Adrenal gland (tissue), 12 donors: ENCODE results near the gene CCL16. TPM values are rescaled to one million over a fixed set of nuclear protein-coding genes. Genes with fewer than 3 reads are reported as not detected.
A peak's percentile ranks its signal among the peaks of the same experiment; 100 is the strongest.

ENCODE experiments used
- DNase-seq, 7 donors: peaks; one replicate each; pipeline ENCODE4 v3.0.0-alpha.2; 2019 to 2020
- H3K27ac ChIP-seq, 5 donors: fragments of 200-600 bp; sonication (generic) in 4 of 5; 1 replicate in 3 of 5; 2 replicates in 2 of 5; pipeline versions ENCODE4 v1.5.1 to v1.8.0; 2016 to 2020; ENCODE audit warnings: mild to moderate bottlenecking in 1 of 5
- H3K27me3 ChIP-seq: fragments of 200-600 bp; 2 replicates; pipeline ENCODE4 v1.8.0; 2021
- H3K36me3 ChIP-seq, 2 donors: fragments of 200-600 bp; replicated peaks in 1 of 2; 1 replicate in 1 of 2; 2 replicates in 1 of 2; pipeline versions ENCODE4 v1.5.1 to v1.8.0; 2018 to 2022
- H3K4me1 ChIP-seq, 2 donors: fragments of 200-600 bp; replicated peaks in 1 of 2; 1 replicate in 1 of 2; 2 replicates in 1 of 2; pipeline versions ENCODE4 v1.5.1 to v1.8.0; 2018 to 2021
- H3K4me3 ChIP-seq, 4 donors: fragments of 200-600 bp; sonication (generic) in 3 of 4; one replicate each; pipeline ENCODE4 v1.5.1; 2016 to 2018
- H3K9me3 ChIP-seq, 3 donors: fragments of 200-600 bp; sonication (generic) in 1 of 3; replicated peaks in 1 of 3; 1 replicate in 2 of 3; 2 replicates in 1 of 3; pipeline versions ENCODE4 v1.5.1 to v1.8.0; 2016 to 2021
- CTCF ChIP-seq, 6 experiments: fragments of 450-650 bp in 4 of 6; fragments of 200-600 bp in 2 of 6; sonication (generic) in 1 of 6; IDR thresholded peaks; 1 replicate in 5 of 6; 2 replicates in 1 of 6; pipeline versions ENCODE4 v1.5.1 to v1.8.0; 2016 to 2021; ENCODE audit warnings: antibody characterized with exemption in 6 of 6, mild to moderate bottlenecking in 2 of 6, moderate library complexity in 1 of 6
- POLR2A ChIP-seq, 2 donors: fragments of 450-650 bp; IDR thresholded peaks; one replicate each; pipeline ENCODE4 v1.6.1; 2017; ENCODE audit warnings: antibody characterized with exemption in 2 of 2, mild to moderate bottlenecking in 2 of 2, moderate library complexity in 1 of 2
- WGBS, 4 donors: extraction: QIAGEN DNeasy Blood & Tissue Kit in 2 of 4; methylation state at CpG; one replicate each; pipeline versions ENCODE4 v1.1.5 to v1.1.7; 2013 to 2017; 5-methylcytosine and 5-hydroxymethylcytosine counted together
- intact Hi-C, 2 donors: fragments of 100-400 bp; cut with DNase I; formaldehyde crosslinking; loops; one replicate each; pipeline versions ENCODE4 v1.14.1 to v1.15.0; 2022 to 2023
- polyA plus RNA-seq, 3 donors: library from polyadenylated mRNA; stranded (reverse); fragments of 200-250 nt in 2 of 3; fragments of 350-450 nt in 1 of 3; fragmentation: Illumina TruSeq in 1 of 3; extraction: RNeasy Lipid Tissue Mini Kit (QIAGEN cat#74804) in 1 of 3; gene quantifications; one replicate each; pipeline ENCODE4 v1.2.3, GENCODE V29; 2013 to 2014
- total RNA-seq, 9 donors: library from RNA; depleted of rRNA in 4 of 9; stranded (reverse); fragments of >200 nt in 4 of 9; fragments of 120-200 nt in 1 of 9; fragmentation: NEBNext Ultra II Directional in 1 of 9; extraction: Animal tissue kit (Norgen Biotek cat#: 25700) in 1 of 9; gene quantifications; one replicate each; pipeline versions ENCODE4 v1.1.0 to v1.2.4, GENCODE V29; 2013 to 2023
- donor health status: healthy with polysubstance abuse.
- donor health status: Bipolar disorder and iron deficiency.
- donor health status: DM: yes; HTN: yes; CAD: no.
- donor health status: DM: no; HTN: no; CAD: no.
- donor health status: DM: no; HTN: no; CAD: no.
- donor health status: DM: yes; HTN: yes; CAD: no.

The CCL16 gene
- total and polyA plus RNA-seq, 12 donors: 0.16 to 3.2 (median 0.52) TPM; not detected in 3

DNA sequence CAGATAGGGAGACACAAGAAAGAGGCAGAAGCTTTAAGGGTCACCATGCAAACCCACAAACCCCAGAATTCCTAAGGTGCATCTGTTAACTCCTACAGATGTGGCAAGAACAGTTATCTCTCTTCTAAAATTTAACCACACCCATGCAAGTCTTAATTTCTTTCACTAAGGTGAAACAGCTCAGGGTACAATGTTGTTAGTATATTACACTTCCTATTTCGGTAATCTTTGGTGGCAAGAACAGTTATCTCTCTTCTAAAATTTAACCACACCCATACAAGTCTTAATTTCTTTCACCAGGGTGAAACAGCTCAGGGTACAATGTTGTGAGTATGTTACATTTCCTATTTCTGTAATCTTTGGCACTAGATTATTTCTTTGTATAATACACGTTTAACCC, 29.9 kb upstream of the CCL16 start:
- no peak overlapping the region for H3K4me3 ChIP-seq
- H3K36me3 ChIP-seq: no peaks in the 10 kb centered on the region
- H3K27me3 ChIP-seq: no peaks in the 10 kb centered on the region
- no peaks in the 10 kb centered on the region for H3K9me3 ChIP-seq
- no peak for TF ChIP-seq CTCF (IDR thresholded peaks at IDR 0.05)
- TF ChIP-seq POLR2A (IDR thresholded peaks at IDR 0.05): no peak
- no peaks in the 10 kb centered on the region for H3K4me1 ChIP-seq
- WGBS, 4 donors: 60 to 78% (median 67%) methylated on average over 2 of the region's 2 CpGs
- no peak for DNase-seq
- intact Hi-C loops: no loop called here
- no peak overlapping the region for H3K27ac ChIP-seq

DNA sequence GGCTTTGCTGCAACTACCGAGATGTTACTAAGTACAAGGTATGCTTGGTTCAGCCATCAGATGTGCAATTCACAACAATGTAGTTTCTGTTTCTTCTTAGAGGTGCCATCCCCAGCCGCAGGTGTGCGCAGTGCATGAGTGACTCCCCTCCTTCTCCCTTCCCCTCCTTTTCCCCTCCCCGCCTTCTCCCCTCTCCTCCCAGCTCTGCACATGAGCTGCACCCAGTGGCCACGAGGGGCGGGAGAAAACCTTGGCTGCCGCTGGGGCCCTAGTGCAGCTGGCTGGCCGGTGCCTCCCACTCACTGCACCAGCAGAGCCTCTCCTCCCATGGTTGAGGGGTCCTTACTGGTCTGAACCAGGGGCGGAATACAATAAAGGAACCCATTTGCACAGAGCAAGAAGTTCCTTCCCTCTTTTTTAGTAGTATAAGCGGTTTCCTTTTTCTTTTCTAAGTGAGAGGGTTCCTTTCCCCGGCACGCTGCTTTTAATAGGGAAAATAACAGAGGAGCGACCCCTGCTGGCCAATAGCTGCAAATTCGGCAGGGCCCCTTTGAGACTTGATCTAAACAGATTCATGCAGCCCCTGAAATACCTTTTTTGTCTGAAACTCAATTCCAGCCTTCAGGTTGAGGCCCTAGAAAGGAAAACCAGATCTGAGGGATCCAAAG, 27.8 kb upstream of the CCL16 start:
- no peaks in the 10 kb centered on the region for H3K9me3 ChIP-seq
- H3K27ac ChIP-seq: no peak overlapping the region
- TF ChIP-seq POLR2A (IDR thresholded peaks at IDR 0.05) (no peak), CTCF (IDR thresholded peaks at IDR 0.05) (peak in 2 of 6 experiments; percentile 10 to 24)
- intact Hi-C loops: no loop called here
- no peaks in the 10 kb centered on the region for H3K36me3 ChIP-seq
- 77 to 82% (median 79%) methylated on average over 14 of the region's 14 CpGs for WGBS, 4 donors
- no peak overlapping the region for H3K4me3 ChIP-seq
- H3K4me1 ChIP-seq: no peaks in the 10 kb centered on the region
- no peaks in the 10 kb centered on the region for H3K27me3 ChIP-seq
- no peak for DNase-seq

DNA sequence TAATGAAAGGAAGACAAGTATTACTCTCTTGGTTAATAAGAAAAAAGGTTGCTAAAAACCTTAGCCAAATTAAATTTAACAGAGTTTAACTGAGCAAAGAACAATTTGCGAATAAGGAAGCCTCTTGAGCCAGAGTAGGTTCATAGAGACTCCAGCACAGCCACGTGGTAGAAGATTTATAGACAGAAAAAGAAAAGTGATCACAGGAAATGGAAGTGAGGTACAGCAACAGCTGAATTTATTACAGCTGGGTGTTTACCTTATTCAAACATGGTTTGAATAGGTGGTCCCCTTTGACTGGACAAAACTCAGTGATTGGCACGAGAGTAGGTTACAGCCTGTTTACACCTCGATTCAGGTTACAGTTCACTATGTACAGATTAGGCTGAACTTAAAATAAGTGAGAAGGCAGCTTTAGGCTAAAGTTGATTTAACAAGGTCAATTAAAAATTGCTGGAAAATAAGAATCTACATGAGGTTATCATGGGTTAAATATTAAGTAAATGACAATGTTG, 23.4 kb upstream of the CCL16 start:
- no peak for DNase-seq
- TF ChIP-seq CTCF (IDR thresholded peaks at IDR 0.05) (no peak), POLR2A (IDR thresholded peaks at IDR 0.05) (no peak)
- 44 to 49% (median 44%) methylated on average over 4 of the region's 4 CpGs for WGBS, 4 donors
- no peaks in the 10 kb centered on the region for H3K4me1 ChIP-seq
- no peak overlapping the region for H3K4me3 ChIP-seq
- H3K27ac ChIP-seq: no peak overlapping the region
- no peaks in the 10 kb centered on the region for H3K9me3 ChIP-seq
- intact Hi-C loops: no loop called here
- H3K27me3 ChIP-seq: no peaks in the 10 kb centered on the region
- no peaks in the 10 kb centered on the region for H3K36me3 ChIP-seq

- Histone ChIP-seq H3K36me3 (no peaks in the 10 kb centered on the region), H3K9me3 (no peaks in the 10 kb centered on the region), H3K27ac (no peak overlapping the region), H3K4me1 (no peaks in the 10 kb centered on the region), H3K4me3 (no peak overlapping the region), H3K27me3 (no peaks in the 10 kb centered on the region)
- 83 to 90% (median 86%) methylated on average over 7 of the region's 7 CpGs for WGBS, 4 donors
- intact Hi-C loops: no loop called here
- TF ChIP-seq CTCF (IDR thresholded peaks at IDR 0.05) (no peak), POLR2A (IDR thresholded peaks at IDR 0.05) (no peak)
- DNase-seq: no peak
Observed at GRCh38 chr17:36002631-36003030, 21.3 kb upstream of the CCL16 start.
